LNCaP clone FGC (cell line): ENCODE data around the gene TXNRD3.

ENCODE experiments used
- DNase-seq: peaks from one replicate; pipeline ENCODE4 v3.0.0-alpha.2; 2011; ENCODE audit warnings: low read depth
- H3K4me3 ChIP-seq: 2 replicates; pipeline ENCODE4 v1.5.1; 2011; ENCODE audit warnings: mild to moderate bottlenecking, low read depth, low read length, control low read depth
- CTCF ChIP-seq: IDR thresholded peaks from 2 replicates; pipeline ENCODE4 v1.5.1; 2012; ENCODE audit warnings: mild to moderate bottlenecking; ENCODE audit not compliant: control insufficient read depth, insufficient read depth; ENCODE audit errors: extremely low read depth

The TXNRD3 gene

DNA sequence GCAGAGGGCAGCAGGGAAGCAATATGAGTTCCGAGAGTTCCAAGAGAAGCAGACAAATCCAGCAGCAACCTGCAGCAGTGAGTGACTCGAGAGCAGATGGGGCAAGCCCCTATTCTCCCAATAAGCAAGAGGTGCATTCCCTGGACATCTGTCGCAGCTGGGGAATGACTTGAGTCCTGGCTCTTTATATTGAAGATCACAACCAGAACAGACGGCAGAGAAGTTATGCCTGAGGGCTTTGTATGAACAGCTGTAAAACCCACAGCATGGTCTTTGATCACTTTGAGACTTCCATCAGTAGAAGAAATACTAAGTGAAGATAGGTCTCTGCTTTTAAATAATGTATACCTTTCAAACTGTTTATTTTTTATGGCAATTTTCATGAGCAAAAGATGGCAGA is 72.6 kb downstream of the TXNRD3 start:
- no peak overlapping the region for H3K4me3 ChIP-seq
- no peak for TF ChIP-seq CTCF
- no peak for DNase-seq

GRCh38 chr3:126581569-126581968 is 73.4 kb downstream of the TXNRD3 start:
- no peak for DNase-seq
- TF ChIP-seq CTCF: no peak
- H3K4me3 ChIP-seq: no peak overlapping the region

- no peak for TF ChIP-seq CTCF
- DNase-seq: no peak
- H3K4me3 ChIP-seq: no peak overlapping the region
Measured at GRCh38 chr3:126580746-126581145, 74.2 kb downstream of the TXNRD3 start.

DNA sequence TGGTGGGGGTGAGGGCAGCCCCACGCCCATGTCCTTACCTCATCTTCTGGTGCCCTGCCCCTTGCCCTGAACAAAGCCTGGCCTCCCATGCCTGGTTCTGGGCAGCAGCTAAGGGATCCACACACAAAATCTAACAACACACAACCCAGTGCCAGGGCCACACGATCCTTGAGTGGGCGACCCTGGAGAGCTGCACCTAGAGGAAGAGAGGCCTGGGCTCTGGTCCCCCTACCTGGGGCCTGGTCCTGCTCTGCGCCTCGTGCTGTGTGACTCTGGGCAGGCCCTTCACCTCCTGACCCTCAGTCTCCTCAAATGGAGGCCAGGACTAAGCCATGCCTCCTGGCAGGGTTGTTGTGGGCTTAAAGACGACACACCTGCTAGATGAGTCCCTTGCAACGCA is 76.2 kb downstream of the TXNRD3 start:
- DNase-seq: no peak
- TF ChIP-seq CTCF: no peak

GRCh38 chr3:126577261-126577660 is 77.7 kb downstream of the TXNRD3 start:
- TF ChIP-seq CTCF: no peak
- no peak for DNase-seq

More for the DNA sequence above, 76.2 kb downstream of the TXNRD3 start:
- no peak overlapping the region for H3K4me3 ChIP-seq

GRCh38 chr3:126573492-126574117 is 81.3 kb downstream of the TXNRD3 start:
- TF ChIP-seq CTCF: no peak
- no peak overlapping the region for H3K4me3 ChIP-seq
- DNase-seq: no peak

More at GRCh38 chr3:126577261-126577660, 77.7 kb downstream of the TXNRD3 start:
- no peak overlapping the region for H3K4me3 ChIP-seq

DNA sequence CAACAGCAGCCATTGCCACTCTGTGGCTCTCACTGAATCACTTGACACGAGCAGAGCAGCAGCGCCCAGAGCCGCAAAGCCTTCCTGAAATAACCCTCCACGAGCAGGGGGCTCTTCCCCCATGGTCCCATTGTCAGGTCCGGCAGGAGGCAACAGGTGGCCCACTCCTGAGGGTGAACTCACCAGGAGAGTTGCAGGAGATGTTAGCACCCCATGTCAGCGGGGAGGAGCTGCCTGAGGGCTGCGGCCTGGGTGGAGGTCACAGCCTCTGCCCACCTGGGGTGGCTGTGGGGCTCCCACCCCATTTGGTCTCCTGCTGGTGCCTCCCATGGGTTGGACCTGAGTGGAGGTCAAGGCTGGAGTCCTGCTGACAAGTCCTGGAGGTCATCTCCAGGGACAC is 83.8 kb downstream of the TXNRD3 start:
- no peak overlapping the region for H3K4me3 ChIP-seq
- no peak for TF ChIP-seq CTCF
- DNase-seq: no peak
